HTERT RPE-1 (cell line): ENCODE data around the gene AHCTF1.
"Not testable (repeated sequence)": the region's sequence is repeated elsewhere in the genome, so short reads cannot be mapped to it uniquely, and the experiment has no call there.

Experiments used
- in situ Hi-C: fragments of 300-500 bp; cut with MboI; formaldehyde crosslinking; loops from 4 replicates; pipeline ENCODE4 v1.14.3; 2020; ENCODE audit warnings: low sequenced_read_pairs

Gene AHCTF1

DNA sequence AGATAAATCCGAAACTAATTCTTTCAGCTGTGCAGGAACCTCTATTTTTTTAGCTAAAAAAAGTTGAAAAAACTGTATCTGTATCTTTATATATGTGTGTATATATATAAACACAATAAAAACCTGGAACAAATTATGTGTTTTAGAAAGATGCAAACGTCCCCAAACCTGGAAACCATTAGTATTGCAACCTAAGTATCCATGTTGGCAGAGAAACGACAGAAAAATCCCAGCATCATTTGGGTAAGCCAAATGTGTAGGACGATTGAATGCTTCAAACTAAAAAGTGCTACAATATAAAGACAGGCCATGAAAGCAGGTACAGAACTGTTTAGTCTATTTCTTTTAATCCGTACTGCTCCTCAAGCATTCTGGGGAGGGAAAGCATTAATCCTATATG, 87.9 kb downstream of the AHCTF1 start:
- in situ Hi-C loops, result no loop called here

- in situ Hi-C loops, result not testable (repeated sequence)
Observed at GRCh38 chr1:246840761-246841160, 91.0 kb downstream of the AHCTF1 start.

GRCh38 chr1:246838118-246838456, 93.7 kb downstream of the AHCTF1 start:
- in situ Hi-C loops, result no loop called here

- in situ Hi-C loops, result no loop called here
Observed at GRCh38 chr1:246837418-246838117, 94.2 kb downstream of the AHCTF1 start.

DNA sequence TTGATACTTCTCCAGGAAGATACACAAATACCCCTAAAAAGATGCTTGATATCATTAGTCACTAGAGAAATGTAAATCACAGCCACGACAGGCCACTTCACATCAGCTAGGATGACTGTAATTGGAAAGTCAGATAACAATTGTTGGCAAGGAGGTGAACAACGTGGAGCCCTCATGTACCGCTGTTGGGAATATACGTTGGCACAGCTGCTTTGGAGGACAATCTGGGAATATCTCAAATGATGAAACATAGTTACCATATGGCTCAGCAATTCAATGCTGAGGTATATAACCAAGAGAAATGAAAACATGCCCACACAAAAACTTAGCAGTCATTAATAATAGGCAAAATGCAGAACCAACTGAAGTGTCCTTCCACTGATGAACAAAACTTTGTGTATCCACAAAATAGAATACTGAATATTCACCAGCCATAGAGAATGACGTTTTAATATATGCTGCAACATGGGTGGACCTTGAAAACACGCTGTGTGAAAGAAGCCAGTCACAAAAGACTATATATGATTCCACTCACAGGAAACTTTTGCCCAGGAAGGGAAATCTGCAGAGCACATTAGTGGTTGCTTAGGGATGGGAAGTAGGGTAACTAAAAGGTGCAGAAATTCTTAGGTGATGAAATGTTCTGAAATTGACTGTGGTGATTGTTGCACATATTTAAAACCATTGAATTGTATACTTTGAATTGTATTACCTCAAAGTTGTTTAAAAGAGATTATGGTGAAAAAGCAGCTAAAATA, 95.4 kb downstream of the AHCTF1 start:
- in situ Hi-C loops, result no loop called here

DNA sequence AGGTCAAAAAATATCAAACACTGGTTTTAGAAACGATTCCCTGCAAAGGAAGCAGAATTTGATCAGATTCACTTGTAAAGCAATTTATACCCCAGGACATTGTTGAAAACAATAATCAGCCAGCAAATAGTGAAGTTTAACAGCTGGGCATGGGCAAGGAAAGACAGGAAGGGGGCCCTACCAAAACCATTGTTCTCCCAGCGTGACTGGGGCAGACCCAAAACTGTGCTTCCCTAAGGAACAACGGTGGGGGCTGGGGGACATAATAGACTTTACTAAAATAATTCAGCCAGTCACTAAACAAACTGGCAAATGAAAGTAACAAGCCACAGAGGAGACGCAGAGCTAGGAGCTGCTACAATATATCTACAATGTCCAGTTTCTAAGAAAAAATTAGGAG, 100.2 kb downstream of the AHCTF1 start:
- in situ Hi-C loops, result no loop called here

GRCh38 chr1:246828818-246829217, 102.9 kb downstream of the AHCTF1 start:
- in situ Hi-C loops, result no loop called here

DNA sequence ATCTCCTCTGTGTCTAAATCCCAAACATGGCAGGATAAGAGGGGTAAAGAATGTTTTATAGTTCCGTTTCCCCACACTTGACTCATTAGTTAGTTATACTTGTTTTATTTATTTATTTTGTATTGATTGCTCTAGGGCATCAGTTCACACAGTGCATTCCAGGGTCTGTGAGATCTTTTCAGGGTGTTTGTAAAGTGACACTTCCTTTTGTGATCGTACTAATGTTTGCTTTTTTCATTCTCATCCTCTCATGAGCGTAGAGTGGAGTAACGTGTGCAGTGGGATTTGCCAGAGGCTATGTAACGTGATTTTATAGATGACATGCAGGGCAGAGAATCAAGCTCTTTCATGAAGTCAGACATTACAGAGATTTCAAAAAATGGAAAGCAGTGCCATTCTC, 104.4 kb downstream of the AHCTF1 start:
- in situ Hi-C loops, result no loop called here

- in situ Hi-C loops, result no loop called here
Observed at GRCh38 chr1:246825557-246826175, 106.1 kb downstream of the AHCTF1 start.

DNA sequence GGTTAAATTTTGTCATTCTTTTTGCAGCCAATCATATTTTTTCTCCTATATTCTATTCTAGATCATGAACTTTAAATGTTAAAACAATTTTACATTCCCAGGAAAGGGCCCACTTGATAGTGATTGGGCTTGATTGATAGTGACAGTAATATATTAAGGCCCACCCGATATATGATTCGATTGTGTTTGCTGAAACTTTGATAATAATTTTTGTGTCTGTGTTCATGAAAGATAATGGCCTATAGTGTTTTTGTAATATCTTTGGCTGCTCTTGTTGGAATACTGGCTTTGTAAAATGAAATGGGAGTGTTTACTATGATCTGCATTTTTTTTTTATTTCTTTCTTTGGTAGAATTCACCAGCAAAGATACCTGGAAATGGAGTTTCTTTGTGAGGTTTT, 107.2 kb downstream of the AHCTF1 start:
- in situ Hi-C loops, result no loop called here

- in situ Hi-C loops, result not testable (repeated sequence)
Observed at GRCh38 chr1:246822154-246822553, 109.6 kb downstream of the AHCTF1 start.

- in situ Hi-C loops, result no loop called here
Observed at GRCh38 chr1:246820666-246821065, 111.1 kb downstream of the AHCTF1 start.

GRCh38 chr1:246817778-246818177, 114.0 kb downstream of the AHCTF1 start:
- in situ Hi-C loops, result not testable (repeated sequence)

DNA sequence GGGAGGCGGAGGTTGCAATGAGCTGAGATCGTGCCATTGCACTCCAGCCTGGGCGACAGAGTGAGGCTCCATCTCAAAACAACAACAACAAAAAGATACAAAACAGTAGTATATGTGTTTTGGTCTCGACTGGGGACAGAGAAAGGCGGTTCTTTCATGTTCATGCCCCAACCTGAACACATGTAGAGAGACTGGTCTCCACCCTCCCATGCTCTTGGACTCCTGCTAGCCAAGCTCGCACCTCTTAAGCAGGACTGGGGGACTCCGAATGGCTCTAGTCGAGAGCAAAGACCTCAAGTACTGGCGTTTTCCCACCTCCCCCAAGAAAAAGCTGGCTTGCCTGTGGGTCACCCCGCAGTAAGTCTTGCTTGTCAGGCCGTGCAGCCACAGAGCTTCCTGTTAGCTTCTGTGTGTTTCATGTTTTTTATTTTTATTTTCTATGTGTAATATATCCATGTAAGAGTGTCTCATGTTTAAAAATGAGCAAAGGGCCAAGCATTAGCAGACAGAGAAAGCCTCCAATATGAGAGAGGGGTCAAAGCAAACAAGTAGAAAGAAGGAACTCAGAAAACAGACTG, 116.0 kb downstream of the AHCTF1 start:
- in situ Hi-C loops, result no loop called here

- in situ Hi-C loops, result no loop called here
Observed at GRCh38 chr1:246814890-246815289, 116.9 kb downstream of the AHCTF1 start.

DNA sequence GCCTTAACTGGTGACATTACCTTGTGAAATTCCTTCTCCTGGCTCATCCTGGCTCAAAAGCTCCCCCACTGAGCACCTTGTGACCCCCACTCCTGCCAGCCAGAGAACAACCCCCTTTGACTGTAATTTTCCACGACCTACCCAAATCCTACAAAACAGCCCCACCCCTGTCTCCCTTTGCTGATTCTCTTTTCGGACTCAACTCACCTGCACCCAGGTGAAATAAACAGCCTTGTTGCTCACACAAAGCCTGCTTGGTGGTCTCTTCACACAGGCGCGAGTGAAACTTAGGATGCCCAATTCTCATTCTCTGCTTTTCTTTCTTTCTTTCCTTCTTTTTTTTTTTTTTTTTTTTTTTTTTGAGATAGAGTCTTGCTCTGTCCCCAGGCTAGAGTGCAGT, 118.4 kb downstream of the AHCTF1 start:
- in situ Hi-C loops, result not testable (repeated sequence)

DNA sequence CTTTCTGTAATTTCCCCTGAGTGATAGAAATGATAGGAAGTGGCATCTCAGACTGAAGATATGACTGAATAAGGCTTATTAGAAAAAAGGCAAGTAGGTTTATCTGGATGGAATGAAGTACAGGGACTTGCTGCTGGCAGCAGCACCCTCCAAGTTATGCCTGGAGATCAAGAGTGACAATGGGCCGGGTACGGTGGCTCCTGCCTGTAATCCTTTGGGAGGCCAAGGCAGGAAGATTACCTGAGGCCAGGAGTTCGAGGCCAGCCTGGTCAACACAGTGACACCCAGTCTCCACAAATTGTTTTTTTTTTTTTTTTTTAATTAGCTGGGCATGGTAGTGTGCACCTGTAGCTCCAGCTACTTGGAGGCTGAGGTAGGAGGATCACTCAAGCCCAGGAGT, 119.8 kb downstream of the AHCTF1 start:
- in situ Hi-C loops, result no loop called here

- in situ Hi-C loops, result no loop called here
Observed at GRCh38 chr1:246809473-246809872, 122.3 kb downstream of the AHCTF1 start.

DNA sequence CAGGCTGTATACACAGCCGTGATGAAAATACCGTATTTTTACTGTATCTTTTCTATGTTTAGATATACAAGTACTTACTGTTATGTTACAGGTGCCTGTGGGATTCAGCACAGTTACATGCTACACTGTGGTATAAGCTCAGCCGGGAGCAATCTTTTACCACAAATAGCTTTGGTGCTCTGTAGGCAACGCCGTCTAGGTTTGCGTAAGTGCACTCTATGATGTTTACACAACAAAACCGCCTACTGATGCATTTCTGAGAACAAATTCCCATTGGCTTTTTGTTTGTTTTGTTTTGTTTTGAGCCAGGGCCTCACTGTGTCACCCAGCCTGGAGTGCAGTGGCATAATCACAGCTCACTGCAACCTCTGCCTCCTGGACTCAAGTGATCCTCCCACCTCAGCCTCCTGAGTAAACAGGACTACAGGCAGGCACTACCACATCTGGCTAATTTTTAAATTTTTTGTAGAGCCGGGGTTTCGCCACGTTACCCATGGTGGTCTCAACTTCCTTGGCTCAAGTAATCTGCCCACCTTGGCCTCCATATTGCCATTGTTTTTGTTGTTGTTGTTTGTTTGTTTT, 126.5 kb downstream of the AHCTF1 start:
- in situ Hi-C loops, result no loop called here

DNA sequence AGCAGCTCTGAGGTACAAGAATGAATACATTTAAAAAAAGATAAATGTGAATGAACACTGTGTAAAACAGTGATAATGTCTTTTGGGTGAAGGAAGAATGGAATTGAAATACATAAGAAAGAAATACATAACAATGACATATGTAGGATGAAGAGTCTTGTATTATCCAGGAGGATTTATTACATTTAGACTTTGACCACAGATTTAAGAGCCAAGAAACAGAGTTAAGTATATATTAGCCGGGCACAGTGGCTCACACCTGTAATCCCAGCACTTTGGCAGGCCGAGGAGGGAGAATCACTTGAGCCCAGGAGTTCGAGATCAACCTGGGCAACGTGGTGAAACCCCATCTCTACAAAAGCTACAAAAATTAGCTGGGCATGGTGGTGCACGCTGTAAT, 127.9 kb downstream of the AHCTF1 start:
- in situ Hi-C loops, result no loop called here

GRCh38 chr1:246803373-246803772, 128.4 kb downstream of the AHCTF1 start:
- in situ Hi-C loops, result no loop called here
